NB4 (cell line): ENCODE data around the gene AKAP7.

Experiments
- DNase-seq: peaks from one replicate; pipeline ENCODE4 v3.0.0; 2010; ENCODE audit warnings: low read depth
- H3K4me3 ChIP-seq: one replicate; pipeline ENCODE4 v1.5.1; 2011; ENCODE audit warnings: mild to moderate bottlenecking, low read depth, low read length, moderate library complexity
- CTCF ChIP-seq: IDR thresholded peaks from one replicate; pipeline ENCODE4 v1.5.1; 2012; ENCODE audit warnings: low read depth, low read length
- MAX ChIP-seq: IDR thresholded peaks from 2 replicates; pipeline ENCODE4 v1.6.1; 2011; ENCODE audit warnings: low read depth, low read length
- MYC ChIP-seq: IDR thresholded peaks from 2 replicates; pipeline ENCODE4 v1.6.1; 2011; ENCODE audit warnings: low read depth, low read length
- POLR2A ChIP-seq: IDR thresholded peaks from 2 replicates; pipeline ENCODE4 v1.6.1; 2011; ENCODE audit warnings: mild to moderate bottlenecking; ENCODE audit not compliant: insufficient read length; ENCODE audit errors: extremely low read depth

Gene AKAP7

GRCh38 chr6:131206463-131207251, 71.4 kb downstream of the AKAP7 start:
- no peak overlapping the region for H3K4me3 ChIP-seq
- DNase-seq = no peak
- TF ChIP-seq MYC (no peak), CTCF (no peak), MAX (no peak), POLR2A (no peak)

- no peak for DNase-seq
- no peak for TF ChIP-seq POLR2A
- TF ChIP-seq MYC = no peak
- no peak for TF ChIP-seq CTCF
- no peak for TF ChIP-seq MAX
- H3K4me3 ChIP-seq = no peak overlapping the region
These were observed 73.5 kb downstream of the AKAP7 start for GRCh38 chr6:131208787-131209186.

DNA sequence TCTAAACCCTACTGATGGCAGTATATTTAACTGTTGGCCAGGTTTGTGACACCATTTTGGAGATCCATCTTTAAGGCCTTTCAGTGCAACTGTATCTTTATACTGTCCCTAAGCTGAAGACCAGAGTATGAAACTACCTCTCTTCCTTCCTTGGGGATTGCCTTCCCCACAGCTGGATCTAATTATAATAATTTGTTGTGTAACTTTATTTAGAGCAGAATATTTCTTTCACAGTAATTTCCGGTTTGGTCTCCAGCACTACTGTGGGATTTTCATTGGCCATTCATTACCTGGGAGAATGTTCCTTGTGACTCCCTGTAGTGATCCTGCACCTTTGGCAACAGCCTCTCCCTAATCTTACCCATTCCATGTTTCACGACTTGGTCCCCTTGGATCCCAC, 75.2 kb downstream of the AKAP7 start:
- DNase-seq = no peak
- no peak for TF ChIP-seq MAX
- no peak for TF ChIP-seq MYC

DNA sequence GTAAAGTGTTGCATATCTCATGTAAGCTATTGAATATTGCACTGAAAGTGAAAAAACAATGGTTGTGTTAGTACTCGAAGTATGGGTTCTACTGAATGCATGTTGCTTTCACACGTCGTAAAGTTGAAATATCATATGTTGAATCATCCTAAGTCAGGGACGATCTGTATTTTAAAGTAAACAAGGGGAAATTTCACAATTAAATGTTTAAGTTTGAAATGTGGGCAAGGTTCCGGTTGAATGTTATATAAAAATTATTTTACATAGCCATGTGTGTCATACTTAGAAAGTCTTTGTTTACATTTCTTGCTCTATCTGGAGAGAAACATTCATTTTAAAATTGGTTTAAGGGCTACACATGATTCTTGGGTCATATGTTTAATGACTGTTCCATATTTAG, 76.8 kb downstream of the AKAP7 start:
- no peak overlapping the region for H3K4me3 ChIP-seq
- TF ChIP-seq MAX (no peak), CTCF (no peak), MYC (no peak)
- no peak for DNase-seq

More for the DNA sequence above, 75.2 kb downstream of the AKAP7 start:
- H3K4me3 ChIP-seq = no peak overlapping the region

DNA sequence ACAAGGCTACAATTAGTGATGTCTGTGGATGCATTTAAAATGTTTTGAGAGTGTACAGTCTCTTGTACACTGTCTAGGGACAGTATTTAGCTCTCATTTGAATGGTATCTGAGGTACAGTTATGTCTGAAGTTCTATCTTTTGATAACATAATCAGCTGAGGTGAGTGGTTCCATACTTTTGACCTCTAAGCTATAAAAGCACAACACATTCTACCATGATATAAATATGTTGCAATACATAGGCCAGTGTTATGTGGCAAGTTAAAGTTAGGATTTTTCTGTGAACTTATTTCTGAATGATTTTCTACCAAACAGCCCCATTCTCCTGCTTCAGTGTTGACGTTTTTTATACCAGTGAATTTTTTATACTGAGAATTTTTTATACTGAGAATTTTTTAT, 77.6 kb downstream of the AKAP7 start:
- TF ChIP-seq POLR2A (no peak), CTCF (no peak), MYC (no peak), MAX (no peak)
- no peak for DNase-seq
- no peak overlapping the region for H3K4me3 ChIP-seq

- H3K4me3 ChIP-seq = no peak overlapping the region
- no peak for DNase-seq
- no peak for TF ChIP-seq MAX
- TF ChIP-seq POLR2A = no peak
- no peak for TF ChIP-seq CTCF
- no peak for TF ChIP-seq MYC
These were observed 78.3 kb downstream of the AKAP7 start for GRCh38 chr6:131213501-131213990.
